GM18951 (cell line): ENCODE data around the gene ARHGAP24.
"Not testable (repeated sequence)": the region's sequence is repeated elsewhere in the genome, so short reads cannot be mapped to it uniquely, and the experiment has no call there.

Source experiments
- POLR2A ChIP-seq: IDR thresholded peaks from 4 replicates; pipeline ENCODE4 v1.6.1; 2011; ENCODE audit warnings: mild to moderate bottlenecking; ENCODE audit not compliant: insufficient read length, insufficient read depth; ENCODE audit errors: extremely low read depth
- in situ Hi-C: fragments of 300-500 bp; cut with MboI; formaldehyde crosslinking; loops from one replicate; pipeline ENCODE4 v1.12.0; 2022; ENCODE audit warnings: low sequenced_read_pairs, mixed read lengths, inconsistent platforms; ENCODE audit not compliant: unreplicated experiment

ARHGAP24 gene

DNA sequence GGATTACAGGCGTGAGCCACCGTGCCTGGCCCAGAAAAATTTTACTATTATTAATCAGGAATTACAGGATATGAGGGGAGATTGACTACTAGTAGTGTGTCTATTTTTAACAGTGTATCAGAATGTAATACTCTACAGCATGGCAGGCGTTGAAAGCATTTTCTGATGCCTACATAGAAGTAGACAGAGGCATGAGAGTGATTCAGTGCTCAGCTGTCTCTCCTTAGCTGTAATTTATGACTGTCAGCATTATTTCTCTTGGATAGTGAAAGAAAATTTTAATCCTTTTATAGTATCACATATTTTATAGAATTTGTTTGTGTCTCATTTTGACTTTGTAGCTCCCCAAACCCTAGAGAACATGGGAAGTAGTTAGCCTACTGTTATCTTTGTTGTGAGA lies 20.7 kb downstream of the ARHGAP24 start:
- in situ Hi-C loops: no loop called here
- TF ChIP-seq POLR2A: no peak

- in situ Hi-C loops: no loop called here
- no peak for TF ChIP-seq POLR2A
These were observed 21.3 kb downstream of the ARHGAP24 start for GRCh38 chr4:85496126-85496849.

DNA sequence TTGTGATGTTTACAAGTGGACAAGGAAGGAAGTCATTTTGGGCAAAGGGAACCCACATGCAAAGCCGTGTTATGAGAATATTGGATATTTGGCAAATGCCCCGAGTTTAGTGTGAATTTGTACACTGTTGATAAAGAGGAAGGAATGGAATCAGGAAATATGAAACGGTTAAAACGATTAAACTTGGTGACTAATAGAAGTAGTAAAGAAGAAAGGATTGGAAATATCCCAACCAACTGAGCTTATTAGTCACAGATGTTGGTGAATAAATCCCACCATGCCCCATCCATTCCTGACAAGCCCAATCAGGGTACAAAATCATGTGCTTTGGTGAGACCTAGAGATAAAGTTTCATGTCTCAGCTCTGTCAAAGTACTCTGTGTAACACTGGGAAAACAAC lies 22.0 kb downstream of the ARHGAP24 start:
- in situ Hi-C loops: no loop called here
- TF ChIP-seq POLR2A: no peak

- in situ Hi-C loops: no loop called here
- no peak for TF ChIP-seq POLR2A
These were observed 23.3 kb downstream of the ARHGAP24 start for GRCh38 chr4:85498068-85498733.

DNA sequence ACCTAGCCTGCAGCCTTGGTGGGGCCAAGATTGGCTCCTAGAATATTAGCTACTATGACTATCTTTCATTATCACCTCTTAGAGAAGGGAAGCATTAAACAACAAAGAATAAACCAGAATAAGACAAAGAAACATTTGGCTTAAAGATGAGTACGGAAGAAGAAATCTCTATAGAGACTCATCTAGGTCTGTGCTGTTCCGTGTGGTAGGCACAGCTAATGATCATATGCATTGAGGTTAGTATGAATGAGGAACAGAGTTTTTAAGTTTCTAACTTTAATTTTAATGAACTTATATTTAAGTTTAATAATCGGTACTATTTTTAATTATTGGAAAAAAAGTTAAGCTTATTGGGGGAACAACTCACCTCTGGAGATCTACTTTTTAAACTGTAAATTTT lies 24.6 kb downstream of the ARHGAP24 start:
- no peak for TF ChIP-seq POLR2A
- in situ Hi-C loops: no loop called here

GRCh38 chr4:85500110-85500867 lies 25.3 kb downstream of the ARHGAP24 start:
- TF ChIP-seq POLR2A: no peak
- in situ Hi-C loops: no loop called here

DNA sequence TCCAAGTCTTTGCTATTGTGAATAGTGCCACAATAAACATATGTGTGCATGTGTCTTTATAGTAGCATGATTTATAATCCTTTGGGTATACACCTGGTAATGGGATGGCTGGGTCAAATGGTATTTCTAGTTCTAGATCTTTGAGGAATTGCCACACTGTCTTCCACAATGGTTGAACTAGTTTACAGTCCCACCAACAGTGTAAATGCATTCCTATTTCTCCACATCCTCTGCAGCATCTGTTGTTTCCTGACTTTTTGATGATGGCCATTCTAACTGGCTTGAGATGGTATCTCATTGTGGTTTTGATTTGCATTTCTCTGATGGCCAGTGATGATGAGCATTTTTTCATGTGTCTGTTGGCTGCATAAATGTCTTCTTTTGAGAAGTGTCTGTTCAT lies 26.2 kb downstream of the ARHGAP24 start:
- in situ Hi-C loops: not testable (repeated sequence)

GRCh38 chr4:85508654-85509053 lies 33.7 kb downstream of the ARHGAP24 start:
- no peak for TF ChIP-seq POLR2A
- in situ Hi-C loops: no loop called here

GRCh38 chr4:85509882-85510631 lies 35.1 kb downstream of the ARHGAP24 start:
- TF ChIP-seq POLR2A: no peak
- in situ Hi-C loops: no loop called here

DNA sequence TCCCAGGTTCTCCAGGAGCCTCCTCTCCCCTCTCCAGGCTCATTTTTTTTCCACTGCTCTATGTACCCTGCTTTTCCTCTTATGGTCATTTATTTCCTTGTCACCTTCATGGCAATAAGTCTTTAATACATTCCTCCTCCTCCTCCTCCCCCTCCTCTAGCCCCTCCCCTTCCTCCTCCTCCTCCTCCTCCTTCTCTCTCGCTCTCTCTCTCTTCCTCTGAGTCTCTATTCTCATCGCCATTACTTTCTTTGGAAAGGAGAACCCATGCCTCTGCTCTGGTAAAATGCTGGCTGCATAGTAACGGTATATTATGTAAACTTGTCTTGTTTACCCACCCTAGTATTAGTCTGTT lies 35.7 kb downstream of the ARHGAP24 start:
- in situ Hi-C loops: no loop called here
- TF ChIP-seq POLR2A: no peak

GRCh38 chr4:85512446-85513205 lies 37.7 kb downstream of the ARHGAP24 start:
- TF ChIP-seq POLR2A: no peak
- in situ Hi-C loops: no loop called here

DNA sequence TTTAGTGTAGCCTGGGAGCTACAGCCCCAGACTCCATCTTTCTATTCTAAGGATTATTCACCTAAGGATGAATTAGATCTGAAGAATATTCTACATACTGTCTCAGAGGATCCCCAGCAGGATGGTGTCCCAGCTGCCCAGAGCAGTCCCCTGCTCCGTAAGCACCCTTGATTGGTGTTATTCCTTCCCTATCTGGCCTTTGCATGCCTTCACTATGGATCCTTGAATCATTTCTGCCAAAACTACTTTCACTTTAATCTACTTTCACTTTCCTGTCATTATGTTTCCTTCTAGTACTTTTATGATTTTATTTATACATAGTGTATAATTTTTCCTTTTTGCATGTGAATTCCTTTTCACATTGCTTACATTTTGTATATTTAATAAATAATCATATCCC lies 39.2 kb downstream of the ARHGAP24 start:
- no peak for TF ChIP-seq POLR2A
- in situ Hi-C loops: no loop called here

DNA sequence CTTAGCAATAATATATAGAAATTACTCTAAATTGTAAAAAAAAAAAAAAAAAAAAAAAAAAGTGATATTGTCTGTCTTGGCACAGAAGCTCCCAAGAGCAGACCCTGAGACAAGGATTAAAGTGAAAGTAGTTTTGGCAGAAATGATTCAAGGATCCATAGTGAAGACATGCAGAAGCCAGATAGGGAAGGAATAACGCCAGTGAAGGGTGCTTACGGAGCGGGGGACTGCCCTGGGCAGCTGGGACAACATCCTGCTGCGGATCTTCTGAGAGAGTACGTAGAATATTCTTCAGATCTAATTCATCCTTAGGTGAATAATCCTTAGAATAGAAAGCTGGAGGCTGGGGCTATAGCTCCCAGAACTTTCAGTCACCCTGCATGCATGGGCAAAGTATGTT lies 39.8 kb downstream of the ARHGAP24 start:
- TF ChIP-seq POLR2A: no peak
- in situ Hi-C loops: no loop called here
